WTC11 (cell line): ENCODE measurements around the gene UBASH3A. TPM values are rescaled to one million over a fixed set of nuclear protein-coding genes. Genes with fewer than 3 reads are reported as not detected.
A peak's percentile ranks its signal among the peaks of the same experiment; 100 is the strongest.

Source experiments
- ATAC-seq: fragments of 200-7000 bp; cut with Tn5 transposase; 2 replicates; pipeline ENCODE4 v1.10.0; 2021; ENCODE audit warnings: mild to moderate bottlenecking, moderate library complexity
- CTCF ChIA-PET: fragments of 300-600 bp; sonication (Branson Sonifier 250); formaldehyde crosslinking; loops from one replicate; lab custom pipeline; 2021; ENCODE audit warnings: antibody characterized with exemption; lab: Charles Lee
- POLR2A ChIA-PET: fragments of 350-600 bp; sonication (Branson Sonifier 250); formaldehyde crosslinking; loops from one replicate; lab custom pipeline; 2021; ENCODE audit warnings: antibody characterized with exemption; lab: Charles Lee
- DNase-seq: peaks from one replicate; pipeline ENCODE4 v3.0.0; 2021; ENCODE audit warnings: low spot score
- H3K27ac Mint-ChIP-seq: 2 replicates; pipeline ENCODE4 v1.8.0; 2021; ENCODE audit warnings: mixed read lengths
- H3K27me3 Mint-ChIP-seq: 2 replicates; pipeline ENCODE4 v1.8.0; 2021; ENCODE audit warnings: low read depth, mild to moderate bottlenecking, moderate library complexity, mixed read lengths
- H3K36me3 Mint-ChIP-seq: 2 replicates; pipeline ENCODE4 v1.8.0; 2021; ENCODE audit warnings: mixed read lengths
- H3K4me1 Mint-ChIP-seq: 2 replicates; pipeline ENCODE4 v1.8.0; 2022; ENCODE audit warnings: mixed read lengths
- H3K4me3 Mint-ChIP-seq: 2 replicates; pipeline ENCODE4 v1.8.0; 2021; ENCODE audit warnings: mild to moderate bottlenecking, moderate library complexity, mixed read lengths
- H3K9me3 Mint-ChIP-seq: 2 replicates; pipeline ENCODE4 v1.8.0; 2021; ENCODE audit warnings: mixed read lengths
- ATF3 ChIP-seq: sonication (generic); formaldehyde crosslinking; conservative IDR thresholded peaks from 2 replicates; pipeline ENCODE4 v1.8.1; 2022; ENCODE audit warnings: mild to moderate bottlenecking, missing genetic modification reagents
- CREB1 ChIP-seq: sonication (generic); formaldehyde crosslinking; IDR thresholded peaks from 2 replicates; pipeline ENCODE4 v1.8.0; 2023; ENCODE audit warnings: mild to moderate bottlenecking, missing genetic modification reagents
- CREM ChIP-seq: sonication (generic); formaldehyde crosslinking; IDR thresholded peaks from 2 replicates; pipeline ENCODE4 v1.8.1; 2022; ENCODE audit warnings: mild to moderate bottlenecking, missing genetic modification reagents, moderate library complexity
- E2F4 ChIP-seq: sonication (generic); formaldehyde crosslinking; IDR thresholded peaks from 2 replicates; pipeline ENCODE4 v1.8.1; 2022; ENCODE audit warnings: low read depth, mild to moderate bottlenecking, moderate library complexity, missing genetic modification reagents, borderline replicate concordance
- EMX1 ChIP-seq: fragments of 250-450 bp; sonication (Bioruptor Pico); IDR thresholded peaks from 2 replicates; pipeline ENCODE4 v1.8.0; 2021; ENCODE audit warnings: mild to moderate bottlenecking
- ERG ChIP-seq: fragments of 250-450 bp; sonication (Bioruptor Pico); IDR thresholded peaks from 2 replicates; pipeline ENCODE4 v1.8.0; 2021; ENCODE audit warnings: mild to moderate bottlenecking
- ESRRA ChIP-seq: sonication (generic); formaldehyde crosslinking; IDR thresholded peaks from 2 replicates; pipeline ENCODE4 v1.8.1; 2022; ENCODE audit warnings: mild to moderate bottlenecking, missing genetic modification reagents, borderline replicate concordance
- FOXK1 ChIP-seq: sonication (generic); formaldehyde crosslinking; IDR thresholded peaks from 2 replicates; pipeline ENCODE4 v1.8.0; 2022; ENCODE audit warnings: mild to moderate bottlenecking, moderate library complexity, missing genetic modification reagents
- GABPB1 ChIP-seq: sonication (generic); formaldehyde crosslinking; IDR thresholded peaks from 2 replicates; pipeline ENCODE4 v1.8.1; 2023; ENCODE audit warnings: mild to moderate bottlenecking, missing genetic modification reagents
- MXD4 ChIP-seq: fragments of 250-450 bp; sonication (Bioruptor Pico); IDR thresholded peaks from 2 replicates; pipeline ENCODE4 v1.8.0; 2021; ENCODE audit warnings: mild to moderate bottlenecking, moderate library complexity, borderline replicate concordance
- NFYB ChIP-seq: sonication (generic); formaldehyde crosslinking; conservative IDR thresholded peaks from 2 replicates; pipeline ENCODE4 v1.8.0; 2022; ENCODE audit warnings: low read depth, missing genetic modification reagents
- ZSCAN18 ChIP-seq: fragments of 250-450 bp; sonication (Bioruptor Pico); IDR thresholded peaks from 2 replicates; pipeline ENCODE4 v2.1.2; 2022; ENCODE audit warnings: mild to moderate bottlenecking, moderate library complexity
- total RNA-seq: library from RNA; stranded (reverse); gene quantifications from 3 replicates; pipeline ENCODE4 v1.2.3, GENCODE V29; 2021
- TF ChIP-seq, protein P1 (sequence below): sonication (generic); formaldehyde crosslinking; IDR thresholded peaks from 2 replicates; pipeline ENCODE4 v1.8.1; 2023; ENCODE audit warnings: mild to moderate bottlenecking, missing genetic modification reagents

UBASH3A gene
- total RNA-seq, 1 experiment from 2014 or later = not detected

- TF ChIP-seq, protein P1, sequence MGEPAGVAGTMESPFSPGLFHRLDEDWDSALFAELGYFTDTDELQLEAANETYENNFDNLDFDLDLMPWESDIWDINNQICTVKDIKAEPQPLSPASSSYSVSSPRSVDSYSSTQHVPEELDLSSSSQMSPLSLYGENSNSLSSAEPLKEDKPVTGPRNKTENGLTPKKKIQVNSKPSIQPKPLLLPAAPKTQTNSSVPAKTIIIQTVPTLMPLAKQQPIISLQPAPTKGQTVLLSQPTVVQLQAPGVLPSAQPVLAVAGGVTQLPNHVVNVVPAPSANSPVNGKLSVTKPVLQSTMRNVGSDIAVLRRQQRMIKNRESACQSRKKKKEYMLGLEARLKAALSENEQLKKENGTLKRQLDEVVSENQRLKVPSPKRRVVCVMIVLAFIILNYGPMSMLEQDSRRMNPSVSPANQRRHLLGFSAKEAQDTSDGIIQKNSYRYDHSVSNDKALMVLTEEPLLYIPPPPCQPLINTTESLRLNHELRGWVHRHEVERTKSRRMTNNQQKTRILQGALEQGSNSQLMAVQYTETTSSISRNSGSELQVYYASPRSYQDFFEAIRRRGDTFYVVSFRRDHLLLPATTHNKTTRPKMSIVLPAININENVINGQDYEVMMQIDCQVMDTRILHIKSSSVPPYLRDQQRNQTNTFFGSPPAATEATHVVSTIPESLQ (CRISPR knock-in tag) = no peak
- TF ChIP-seq CREM (no peak), ESRRA (no peak), E2F4 (no peak)
Observed at GRCh38 chr21:42426876-42427480, 23.3 kb downstream of the UBASH3A start (continued).

- no peak for DNase-seq
- TF ChIP-seq CREB1 (CRISPR knock-in tag) (no peak), GABPB1 (CRISPR knock-in tag) (peak; percentile 85), MXD4 (CRISPR knock-in tag) (no peak)
- TF ChIP-seq, all 79 proteins: peak for 1
- Mint-ChIP-seq H3K27ac (no peak overlapping the region), H3K36me3 (peaks cover 3% of the 10 kb centered on the region; the same call in 1 of the 2 replicates), H3K9me3 (peaks cover 13% of the 10 kb centered on the region), H3K4me1 (no peaks in the 10 kb centered on the region), H3K4me3 (no peak overlapping the region), H3K27me3 (peaks cover 6% of the 10 kb centered on the region; the same call in 1 of the 2 replicates)
- ChIA-PET CTCF (interaction anchor here (1.0 kb wide), 1 partner anchor 118 kb away, joined by 4 read pairs; no protein-coding TSS in a partner anchor), POLR2A (interaction anchor here (1.1 kb wide), 1 partner anchor 92 kb away, joined by 3 read pairs; no protein-coding TSS in a partner anchor)
- ATAC-seq = no peak
Observed at GRCh38 chr21:42427809-42428419, 24.2 kb downstream of the UBASH3A start.

GRCh38 chr21:42429021-42429420 is 25.3 kb downstream of the UBASH3A start:
- ChIA-PET POLR2A (no interaction called here), CTCF (interaction anchor here (1.0 kb wide), 1 partner anchor 119 kb away, joined by 4 read pairs; no protein-coding TSS in a partner anchor)
- Mint-ChIP-seq H3K36me3 (peaks cover 3% of the 10 kb centered on the region; the same call in 1 of the 2 replicates), H3K9me3 (peaks cover 21% of the 10 kb centered on the region), H3K27ac (no peak overlapping the region), H3K4me3 (no peak overlapping the region), H3K27me3 (peaks cover 11% of the 10 kb centered on the region; the same call in 1 of the 2 replicates), H3K4me1 (no peaks in the 10 kb centered on the region)
- ATAC-seq (no peak), DNase-seq (no peak)
- no peak for TF ChIP-seq MXD4 (CRISPR knock-in tag)
- TF ChIP-seq ATF3 = no peak
- no peak for TF ChIP-seq EMX1 (CRISPR knock-in tag)
- no peak for TF ChIP-seq FOXK1 (CRISPR knock-in tag)
- no peak for TF ChIP-seq ERG (CRISPR knock-in tag)
- TF ChIP-seq NFYB = no peak
- TF ChIP-seq ZSCAN18 (CRISPR knock-in tag) = no peak
